WERI-Rb-1 (cell line): ENCODE measurements around the gene AQP2.

Source experiments
- DNase-seq: peaks from one replicate; pipeline ENCODE4 v3.0.0-alpha.2; 2020
- H3K27ac ChIP-seq: fragments of 250-450 bp; sonication (Bioruptor Pico); 2 replicates; pipeline ENCODE4 v1.5.1; 2020; ENCODE audit warnings: mild to moderate bottlenecking, moderate library complexity
- H3K27me3 ChIP-seq: fragments of 250-450 bp; sonication (Bioruptor Pico); 2 replicates; pipeline ENCODE4 v1.5.1; 2021; ENCODE audit warnings: mild to moderate bottlenecking, low read depth, moderate library complexity; ENCODE audit not compliant: insufficient read depth, severe bottlenecking
- H3K36me3 ChIP-seq: fragments of 250-450 bp; sonication (Bioruptor Pico); 2 replicates; pipeline ENCODE4 v1.5.1; 2020; ENCODE audit warnings: mild to moderate bottlenecking, moderate library complexity
- H3K4me3 ChIP-seq: 2 replicates; pipeline ENCODE4 v1.5.1; 2011; ENCODE audit warnings: low read depth, mild to moderate bottlenecking, control low read depth, low read length
- H3K9me3 ChIP-seq: fragments of 250-450 bp; sonication (Bioruptor Pico); 2 replicates; pipeline ENCODE4 v1.5.1; 2021; ENCODE audit warnings: mild to moderate bottlenecking, moderate library complexity; ENCODE audit not compliant: severe bottlenecking
- CTCF ChIP-seq: IDR thresholded peaks from 2 replicates; pipeline ENCODE4 v1.5.1; 2011; ENCODE audit warnings: low read depth, mild to moderate bottlenecking, control low read depth, inconsistent platforms, low read length

Gene AQP2

DNA sequence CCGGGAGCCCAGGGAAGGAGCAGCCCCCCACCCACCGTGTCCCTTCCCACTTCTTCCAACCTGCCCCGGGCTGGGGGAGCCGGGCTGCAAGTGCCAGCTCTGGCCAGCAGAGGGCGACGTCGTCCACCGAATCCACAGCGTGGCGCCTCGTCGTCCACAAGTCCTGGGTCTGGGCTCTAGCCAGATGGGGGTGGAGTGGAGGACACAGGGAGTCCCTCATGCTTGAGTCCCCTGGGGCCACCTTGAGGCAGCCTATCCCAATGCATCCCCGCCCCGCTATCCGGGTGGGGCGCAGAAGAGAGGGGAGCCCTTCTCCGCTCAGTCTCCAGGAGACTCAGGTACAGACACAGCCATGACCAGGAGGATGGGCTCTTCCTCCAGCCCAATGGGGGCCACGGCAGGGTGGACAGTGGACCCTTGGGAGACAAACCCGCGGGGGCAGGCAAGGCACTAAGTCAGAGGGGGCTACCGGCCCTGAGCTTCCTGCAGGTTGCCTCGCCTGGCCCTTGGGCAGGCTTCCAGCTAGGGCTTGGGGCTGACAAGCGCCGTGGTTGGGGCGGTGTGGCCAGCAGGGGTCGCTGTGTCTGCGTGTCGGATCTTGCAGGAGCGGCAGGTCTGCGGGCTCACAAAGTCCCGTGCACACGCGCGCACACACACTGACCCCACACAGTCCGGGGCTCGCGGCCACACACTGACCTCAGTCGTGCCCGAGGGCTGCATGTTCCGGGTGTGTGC, 16.7 kb downstream of the AQP2 start:
- DNase-seq = peak; percentile 94
- TF ChIP-seq CTCF = peak; percentile 96
- Histone ChIP-seq H3K27me3 (no peaks in the 10 kb centered on the region), H3K4me3 (peak overlapping the region; percentile 59), H3K9me3 (no peaks in the 10 kb centered on the region), H3K36me3 (no peaks in the 10 kb centered on the region), H3K27ac (peak overlapping the region; percentile 66)

DNA sequence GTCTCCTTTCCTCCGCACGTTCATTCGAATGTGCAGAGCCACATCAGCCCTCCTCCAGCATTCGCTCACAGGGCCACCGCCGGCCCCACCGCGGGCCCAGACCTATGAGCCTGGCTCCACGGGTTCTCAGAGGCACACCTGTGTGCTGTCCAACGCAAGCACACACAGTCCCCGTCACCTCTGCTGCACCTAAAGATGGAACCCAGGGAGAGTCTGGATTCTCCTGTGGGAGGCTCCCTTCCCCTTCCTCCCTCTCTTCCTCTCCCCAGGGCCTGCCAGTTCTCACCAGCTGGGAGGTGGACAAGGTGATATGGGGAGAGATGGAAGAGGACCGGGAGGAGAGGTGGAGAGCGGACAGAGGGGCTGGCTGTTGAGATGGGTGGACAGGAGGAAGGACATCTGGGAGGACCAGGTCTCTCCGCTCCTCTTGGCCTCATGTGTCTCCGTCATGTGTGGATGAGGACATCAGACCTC, 17.3 kb downstream of the AQP2 start:
- H3K9me3 ChIP-seq = no peaks in the 10 kb centered on the region
- DNase-seq = no peak
- no peaks in the 10 kb centered on the region for H3K27me3 ChIP-seq
- no peak overlapping the region for H3K27ac ChIP-seq
- H3K36me3 ChIP-seq = no peaks in the 10 kb centered on the region
- TF ChIP-seq CTCF = no peak
- H3K4me3 ChIP-seq = peak overlapping the region; percentile 59

DNA sequence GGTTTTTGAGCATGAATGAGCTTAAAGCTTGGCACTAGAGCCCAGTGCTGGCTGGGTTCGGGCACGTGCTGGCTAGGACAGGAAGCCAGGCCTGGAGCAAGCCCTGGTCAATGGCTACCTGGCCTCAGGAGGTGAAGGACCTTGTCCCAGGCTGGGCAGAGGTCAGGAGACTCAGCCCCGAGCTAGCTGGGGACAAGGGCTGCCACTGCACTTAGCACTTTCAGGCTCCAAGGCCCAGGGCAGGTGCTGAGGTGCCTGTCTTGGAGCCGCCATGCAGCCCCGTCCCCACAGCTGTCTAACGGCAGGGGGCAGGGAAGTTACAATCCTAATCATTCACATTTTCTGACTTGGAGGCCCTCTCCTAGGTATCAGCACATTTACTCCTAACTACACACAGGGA, 17.9 kb downstream of the AQP2 start:
- no peak for DNase-seq
- no peaks in the 10 kb centered on the region for H3K36me3 ChIP-seq
- no peaks in the 10 kb centered on the region for H3K27me3 ChIP-seq
- no peaks in the 10 kb centered on the region for H3K9me3 ChIP-seq
- no peak overlapping the region for H3K27ac ChIP-seq
- H3K4me3 ChIP-seq = no peak overlapping the region
- no peak for TF ChIP-seq CTCF

- Histone ChIP-seq H3K4me3 (no peak overlapping the region), H3K27me3 (no peaks in the 10 kb centered on the region), H3K27ac (no peak overlapping the region), H3K36me3 (no peaks in the 10 kb centered on the region), H3K9me3 (no peaks in the 10 kb centered on the region)
- TF ChIP-seq CTCF = no peak
- DNase-seq = no peak
These were observed 18.5 kb downstream of the AQP2 start for GRCh38 chr12:49969027-49969426.

DNA sequence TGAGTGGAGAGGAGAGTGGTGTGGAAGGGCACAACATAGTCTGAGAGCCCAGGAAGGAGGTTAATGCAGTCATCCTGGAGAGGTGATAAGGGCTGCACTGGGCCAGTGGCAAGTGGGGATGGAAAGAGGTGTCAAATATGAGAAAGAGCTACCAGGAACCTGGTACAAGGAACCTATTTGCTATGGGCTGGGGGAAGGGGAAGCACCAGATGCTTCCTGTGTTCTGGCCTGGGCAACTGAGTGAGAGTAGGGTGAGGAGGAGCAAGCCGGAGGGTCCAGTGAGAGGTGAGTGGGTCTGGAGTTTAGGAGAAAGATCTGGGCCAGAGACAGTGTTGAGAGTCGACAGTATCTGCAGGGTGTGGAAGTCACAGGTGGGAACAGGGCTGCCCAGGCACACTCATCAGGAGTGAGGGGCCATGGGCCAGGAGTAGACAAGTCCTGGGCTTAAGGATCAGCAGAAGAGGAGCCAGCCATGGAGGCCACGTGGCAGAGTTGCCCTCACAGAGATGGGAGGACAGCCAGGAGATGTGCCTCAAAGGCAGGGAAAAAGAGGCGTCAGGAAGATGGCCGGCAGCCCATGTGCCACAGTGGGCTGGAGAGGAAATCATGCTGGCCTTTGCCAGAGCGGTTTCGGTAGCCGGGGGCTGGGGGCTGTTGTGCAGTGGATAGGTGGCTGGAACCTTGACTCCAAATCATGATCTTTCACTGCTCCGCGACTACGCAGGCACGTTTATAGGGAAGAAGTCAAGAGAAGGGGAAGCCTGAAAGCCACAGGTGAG, 19.3 kb downstream of the AQP2 start:
- H3K27me3 ChIP-seq = no peaks in the 10 kb centered on the region
- DNase-seq = no peak
- H3K4me3 ChIP-seq = no peak overlapping the region
- no peak for TF ChIP-seq CTCF
- no peaks in the 10 kb centered on the region for H3K36me3 ChIP-seq
- H3K9me3 ChIP-seq = no peaks in the 10 kb centered on the region
- no peak overlapping the region for H3K27ac ChIP-seq
